ENCODE results near the gene NASP.
"Not testable (repeated sequence)": the region's sequence is repeated elsewhere in the genome, so short reads cannot be mapped to it uniquely, and the experiment has no call there.

The NASP gene

GRCh38 chr1:45569962-45570581 is 13.8 kb upstream of the NASP start:
- peak; percentile 70 for DNase-seq

- no peak for DNase-seq
Observed at GRCh38 chr1:45570631-45571030, 13.2 kb upstream of the NASP start.

GRCh38 chr1:45573231-45573804 is 10.5 kb upstream of the NASP start:
- DNase-seq, result no peak

- DNase-seq, result no peak
Observed at GRCh38 chr1:45574105-45574626, 9.7 kb upstream of the NASP start.

GRCh38 chr1:45583264-45583665 is 576 bp upstream of the NASP start:
- DNase-seq, result peak; percentile 97

GRCh38 chr1:45584351-45585109 is 689 bp downstream of the NASP start:
- DNase-seq, result peak; percentile 91

GRCh38 chr1:45585110-45585426 is 1.2 kb downstream of the NASP start:
- DNase-seq, result no peak

- no peak for DNase-seq
Observed at GRCh38 chr1:45585496-45586075, 1.7 kb downstream of the NASP start.

GRCh38 chr1:45586769-45587168 is 2.9 kb downstream of the NASP start:
- DNase-seq, result no peak

GRCh38 chr1:45589861-45590260 is 6.0 kb downstream of the NASP start:
- DNase-seq, result no peak

- no peak for DNase-seq
Observed at GRCh38 chr1:45594412-45594811, 10.6 kb downstream of the NASP start.

GRCh38 chr1:45596765-45597164 is 12.9 kb downstream of the NASP start:
- DNase-seq, result not testable (repeated sequence)

GRCh38 chr1:45604239-45604638 is 20.4 kb downstream of the NASP start:
- no peak for DNase-seq

GRCh38 chr1:45607404-45608074 is 23.7 kb downstream of the NASP start:
- no peak for DNase-seq

- DNase-seq, result no peak
Observed at GRCh38 chr1:45608175-45609156, 24.6 kb downstream of the NASP start.

- no peak for DNase-seq
Observed at GRCh38 chr1:45610589-45611226, 26.9 kb downstream of the NASP start.

- no peak for DNase-seq
Observed at GRCh38 chr1:45612941-45613579, 29.2 kb downstream of the NASP start.

GRCh38 chr1:45615885-45616284 is 32.0 kb downstream of the NASP start:
- DNase-seq, result no peak

- no peak for DNase-seq
Observed at GRCh38 chr1:45617618-45618017, 33.8 kb downstream of the NASP start.

- DNase-seq, result no peak
Observed at GRCh38 chr1:45619149-45619921, 35.5 kb downstream of the NASP start.

All from NCI-H2171 treated with DMSO at 0.1 percent for 48 hours (cell line).